ENCODE data around the gene VAV2.

The VAV2 gene

DNA sequence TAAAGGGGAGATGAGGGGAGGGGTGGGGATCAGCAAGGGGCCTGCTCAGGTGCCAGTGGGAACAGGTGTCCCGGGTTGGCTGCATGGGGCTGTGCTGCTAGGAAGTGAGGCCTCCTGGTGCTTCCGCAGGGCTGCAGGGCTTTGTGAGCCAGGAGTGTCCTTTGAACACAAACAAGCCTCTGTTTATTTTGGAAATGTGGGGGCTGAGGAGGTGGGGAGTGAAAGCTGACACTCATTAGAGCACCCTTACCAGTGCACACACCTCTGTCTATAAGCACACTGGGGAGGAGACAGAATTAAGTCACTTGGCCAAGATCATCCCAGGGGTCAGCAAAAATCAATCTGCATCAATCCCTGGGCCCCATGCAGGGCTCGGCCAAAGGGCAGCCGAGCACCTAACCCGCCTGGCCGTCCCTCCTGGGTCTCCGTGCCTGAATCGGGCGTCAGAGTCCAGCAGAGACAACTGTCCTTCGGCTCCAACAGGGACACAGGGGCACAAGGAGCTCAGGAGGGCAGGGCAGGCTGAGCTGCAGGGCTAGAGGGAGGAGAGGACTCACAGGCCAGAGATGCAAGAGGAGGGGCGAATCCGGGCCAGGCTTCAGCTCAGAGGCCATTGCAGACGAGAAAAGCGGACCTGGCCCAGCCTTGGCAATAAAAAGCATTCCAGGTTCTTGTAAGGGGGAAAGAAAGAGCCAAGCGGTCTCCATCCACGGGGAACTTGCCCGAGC lies 99.8 kb downstream of the VAV2 start:
- no peak for TF ChIP-seq TAF1 (IDR thresholded peaks at IDR 0.05; ENCODE audit: low read depth)
- no peak for TF ChIP-seq ZBTB7A (IDR thresholded peaks at IDR 0.05; ENCODE audit: low read depth)
- TF ChIP-seq, protein P1, sequence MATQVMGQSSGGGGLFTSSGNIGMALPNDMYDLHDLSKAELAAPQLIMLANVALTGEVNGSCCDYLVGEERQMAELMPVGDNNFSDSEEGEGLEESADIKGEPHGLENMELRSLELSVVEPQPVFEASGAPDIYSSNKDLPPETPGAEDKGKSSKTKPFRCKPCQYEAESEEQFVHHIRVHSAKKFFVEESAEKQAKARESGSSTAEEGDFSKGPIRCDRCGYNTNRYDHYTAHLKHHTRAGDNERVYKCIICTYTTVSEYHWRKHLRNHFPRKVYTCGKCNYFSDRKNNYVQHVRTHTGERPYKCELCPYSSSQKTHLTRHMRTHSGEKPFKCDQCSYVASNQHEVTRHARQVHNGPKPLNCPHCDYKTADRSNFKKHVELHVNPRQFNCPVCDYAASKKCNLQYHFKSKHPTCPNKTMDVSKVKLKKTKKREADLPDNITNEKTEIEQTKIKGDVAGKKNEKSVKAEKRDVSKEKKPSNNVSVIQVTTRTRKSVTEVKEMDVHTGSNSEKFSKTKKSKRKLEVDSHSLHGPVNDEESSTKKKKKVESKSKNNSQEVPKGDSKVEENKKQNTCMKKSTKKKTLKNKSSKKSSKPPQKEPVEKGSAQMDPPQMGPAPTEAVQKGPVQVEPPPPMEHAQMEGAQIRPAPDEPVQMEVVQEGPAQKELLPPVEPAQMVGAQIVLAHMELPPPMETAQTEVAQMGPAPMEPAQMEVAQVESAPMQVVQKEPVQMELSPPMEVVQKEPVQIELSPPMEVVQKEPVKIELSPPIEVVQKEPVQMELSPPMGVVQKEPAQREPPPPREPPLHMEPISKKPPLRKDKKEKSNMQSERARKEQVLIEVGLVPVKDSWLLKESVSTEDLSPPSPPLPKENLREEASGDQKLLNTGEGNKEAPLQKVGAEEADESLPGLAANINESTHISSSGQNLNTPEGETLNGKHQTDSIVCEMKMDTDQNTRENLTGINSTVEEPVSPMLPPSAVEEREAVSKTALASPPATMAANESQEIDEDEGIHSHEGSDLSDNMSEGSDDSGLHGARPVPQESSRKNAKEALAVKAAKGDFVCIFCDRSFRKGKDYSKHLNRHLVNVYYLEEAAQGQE (IDR thresholded peaks at IDR 0.05; ENCODE audit: low read depth) = no peak
- TF ChIP-seq EP300 (IDR thresholded peaks at IDR 0.05; ENCODE audit: borderline replicate concordance) = no peak
- no peak for TF ChIP-seq NFIC (IDR thresholded peaks at IDR 0.05)
- no peak for TF ChIP-seq RAD21 (IDR thresholded peaks at IDR 0.05; ENCODE audit: low read depth)
- TF ChIP-seq TCF12 (IDR thresholded peaks at IDR 0.05; ENCODE audit: low read depth) = no peak
- TF ChIP-seq, protein P2, sequence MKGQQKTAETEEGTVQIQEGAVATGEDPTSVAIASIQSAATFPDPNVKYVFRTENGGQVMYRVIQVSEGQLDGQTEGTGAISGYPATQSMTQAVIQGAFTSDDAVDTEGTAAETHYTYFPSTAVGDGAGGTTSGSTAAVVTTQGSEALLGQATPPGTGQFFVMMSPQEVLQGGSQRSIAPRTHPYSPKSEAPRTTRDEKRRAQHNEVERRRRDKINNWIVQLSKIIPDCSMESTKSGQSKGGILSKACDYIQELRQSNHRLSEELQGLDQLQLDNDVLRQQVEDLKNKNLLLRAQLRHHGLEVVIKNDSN (IDR thresholded peaks at IDR 0.05) = no peak
- no peak for TF ChIP-seq YY1 (IDR thresholded peaks at IDR 0.05; ENCODE audit: low read depth)
- TF ChIP-seq, protein P3, sequence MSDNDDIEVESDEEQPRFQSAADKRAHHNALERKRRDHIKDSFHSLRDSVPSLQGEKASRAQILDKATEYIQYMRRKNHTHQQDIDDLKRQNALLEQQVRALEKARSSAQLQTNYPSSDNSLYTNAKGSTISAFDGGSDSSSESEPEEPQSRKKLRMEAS (IDR thresholded peaks at IDR 0.05) = no peak
- no peak for TF ChIP-seq FOXM1 (IDR thresholded peaks at IDR 0.05; ENCODE audit: borderline replicate concordance, low read depth)
- no peak for TF ChIP-seq EGR1 (IDR thresholded peaks at IDR 0.05)

DNA sequence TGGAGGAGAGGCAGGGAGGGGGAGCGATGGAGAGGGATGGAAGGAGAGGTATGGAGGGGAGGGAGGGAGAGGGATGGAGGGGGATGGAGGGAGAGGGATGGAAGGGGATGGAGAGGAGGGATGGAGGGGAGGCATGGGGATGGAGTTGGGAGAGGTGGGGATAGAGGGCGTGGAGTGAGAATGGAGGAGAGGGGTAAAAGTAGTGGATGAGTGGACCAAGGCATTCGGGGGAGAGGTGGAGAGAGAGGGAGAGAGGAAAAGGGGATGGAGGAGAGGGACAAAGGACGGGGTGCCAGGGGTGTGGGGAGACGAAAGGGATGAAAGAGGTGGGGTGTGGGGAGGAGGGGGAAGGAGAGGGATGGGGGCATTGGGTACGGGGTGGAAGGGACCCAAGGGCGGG lies 100.4 kb downstream of the VAV2 start:
- TF ChIP-seq FOXM1 (IDR thresholded peaks at IDR 0.05; ENCODE audit: borderline replicate concordance, low read depth) (no peak), TEAD4 (IDR thresholded peaks at IDR 0.05) (no peak), TCF12 (IDR thresholded peaks at IDR 0.05; ENCODE audit: low read depth) (no peak), NFIC (IDR thresholded peaks at IDR 0.05) (no peak), CEBPB (IDR thresholded peaks at IDR 0.05) (no peak), CREB1 (IDR thresholded peaks at IDR 0.05; ENCODE audit: low read depth) (no peak), ZBTB7A (IDR thresholded peaks at IDR 0.05; ENCODE audit: low read depth) (no peak), TAF1 (IDR thresholded peaks at IDR 0.05; ENCODE audit: low read depth) (no peak)
- TF ChIP-seq, protein P1 (IDR thresholded peaks at IDR 0.05; ENCODE audit: low read depth) = no peak

DNA sequence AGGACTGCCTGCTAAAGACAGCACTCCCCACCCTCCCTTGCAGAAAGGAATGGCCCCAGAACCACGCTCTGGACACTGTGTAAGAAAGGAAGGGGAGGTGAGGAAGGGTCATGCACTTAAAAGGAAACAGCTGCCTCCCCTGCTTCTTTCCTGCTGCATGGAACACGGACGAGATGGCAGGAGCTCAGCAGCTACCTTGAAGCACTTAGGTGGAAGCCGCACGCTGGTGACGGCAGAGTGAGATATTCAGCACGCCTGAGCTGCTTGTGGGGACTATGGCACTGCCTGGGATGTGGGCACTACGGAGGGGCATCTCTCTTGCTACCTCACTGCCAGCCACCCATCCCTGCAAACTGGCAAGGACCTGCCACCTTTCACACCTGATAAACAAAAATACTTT lies 101.5 kb downstream of the VAV2 start:
- TF ChIP-seq ZBTB7A (IDR thresholded peaks at IDR 0.05; ENCODE audit: low read depth) (no peak), CEBPB (IDR thresholded peaks at IDR 0.05) (no peak), TCF12 (IDR thresholded peaks at IDR 0.05; ENCODE audit: low read depth) (no peak), TAF1 (IDR thresholded peaks at IDR 0.05; ENCODE audit: low read depth) (no peak), NFIC (IDR thresholded peaks at IDR 0.05) (no peak), FOXM1 (IDR thresholded peaks at IDR 0.05; ENCODE audit: borderline replicate concordance, low read depth) (no peak), RAD21 (IDR thresholded peaks at IDR 0.05; ENCODE audit: low read depth) (no peak), EP300 (IDR thresholded peaks at IDR 0.05; ENCODE audit: borderline replicate concordance) (no peak), CREB1 (IDR thresholded peaks at IDR 0.05; ENCODE audit: low read depth) (no peak), EGR1 (IDR thresholded peaks at IDR 0.05) (no peak), YY1 (IDR thresholded peaks at IDR 0.05; ENCODE audit: low read depth) (no peak), TEAD4 (IDR thresholded peaks at IDR 0.05) (no peak)
- TF ChIP-seq, protein P1 (IDR thresholded peaks at IDR 0.05; ENCODE audit: low read depth) = no peak
- TF ChIP-seq, protein P2 (IDR thresholded peaks at IDR 0.05) = no peak
- TF ChIP-seq, protein P3 (IDR thresholded peaks at IDR 0.05) = no peak

DNA sequence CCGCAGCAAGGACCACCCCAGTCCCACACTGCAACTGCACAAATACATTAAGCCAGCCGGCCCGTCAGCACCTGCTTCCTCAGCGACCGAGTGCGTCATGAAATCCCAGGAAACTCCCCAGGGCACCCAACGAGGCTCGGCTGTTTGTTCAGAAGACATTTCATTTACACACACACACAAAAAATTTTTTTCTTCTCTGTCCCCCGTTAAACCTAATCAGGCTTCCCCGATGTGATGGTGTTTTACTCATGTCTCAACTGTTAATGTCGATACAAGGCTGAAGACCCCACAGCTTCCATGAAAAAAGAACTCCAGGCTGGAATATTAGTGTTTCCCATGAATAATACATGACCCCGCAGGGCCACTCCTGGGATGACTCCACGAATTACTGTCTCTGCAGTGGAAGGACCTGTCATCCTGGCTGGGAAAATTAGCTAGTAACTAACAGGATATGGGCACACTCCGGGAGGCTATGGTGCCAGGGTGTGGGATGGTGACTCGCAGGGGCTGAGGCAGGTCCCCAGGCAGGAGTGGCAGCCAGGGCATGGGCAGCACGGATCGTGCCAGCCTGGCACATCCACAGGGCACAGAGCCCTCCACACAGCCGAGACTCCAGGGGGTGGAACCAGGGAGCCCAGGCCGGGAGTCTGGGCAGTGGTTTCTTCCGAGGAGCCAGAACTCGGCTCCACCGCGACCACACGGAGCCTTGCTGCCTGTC lies 102.4 kb downstream of the VAV2 start:
- TF ChIP-seq TEAD4 (IDR thresholded peaks at IDR 0.05) (no peak), CREB1 (IDR thresholded peaks at IDR 0.05; ENCODE audit: low read depth) (no peak), CEBPB (IDR thresholded peaks at IDR 0.05) (no peak), EGR1 (IDR thresholded peaks at IDR 0.05) (no peak), RAD21 (IDR thresholded peaks at IDR 0.05; ENCODE audit: low read depth) (no peak), EP300 (IDR thresholded peaks at IDR 0.05; ENCODE audit: borderline replicate concordance) (no peak), NFIC (IDR thresholded peaks at IDR 0.05) (no peak), TAF1 (IDR thresholded peaks at IDR 0.05; ENCODE audit: low read depth) (no peak), ZBTB7A (IDR thresholded peaks at IDR 0.05; ENCODE audit: low read depth) (no peak), TCF12 (IDR thresholded peaks at IDR 0.05; ENCODE audit: low read depth) (no peak), FOXM1 (IDR thresholded peaks at IDR 0.05; ENCODE audit: borderline replicate concordance, low read depth) (no peak)
- TF ChIP-seq, protein P3 (IDR thresholded peaks at IDR 0.05) = no peak
